Endothelial cell of umbilical vein (primary cell): ENCODE measurements around the gene PKP4. TPM values are rescaled to one million over a fixed set of nuclear protein-coding genes. Genes with fewer than 3 reads are reported as not detected.

Experiments
- BruUV-seq: library from RNA; stranded (reverse); fragments of 400-500 nt; replicated peaks from 2 replicates; lab custom pipeline; 2021; lab: Mats Ljungman, UMichigan
- CTCF ChIA-PET: fragments of 300-600, 350-600 bp; sonication (Branson Sonifier 250); formaldehyde crosslinking; loops from one replicate; lab custom pipeline; 2021; ENCODE audit warnings: antibody characterized with exemption, inconsistent platforms; lab: Charles Lee
- POLR2A ChIA-PET: fragments of 300-600, 350-600 bp; sonication (Branson Sonifier 250); formaldehyde crosslinking; loops from one replicate; lab custom pipeline; 2021; ENCODE audit warnings: antibody characterized with exemption, inconsistent platforms; lab: Charles Lee
- DNase-seq: peaks from one replicate; pipeline ENCODE4 v3.0.0-alpha.2; 2011; ENCODE audit warnings: low read depth, low spot score
- FAIRE-seq: peaks from 2 replicates; lab custom pipeline; 2011; peaks lifted over from hg19 to GRCh38; lab: Jason Lieb, UNC
- H2AFZ ChIP-seq: 2 replicates; pipeline ENCODE4 v1.6.0; 2012; ENCODE audit warnings: low read depth, low read length, control low read depth, inconsistent platforms
- H3K27ac ChIP-seq: 2 replicates; pipeline ENCODE4 v1.5.1; 2011; ENCODE audit warnings: low read depth, mild to moderate bottlenecking, control low read depth, low read length, moderate library complexity; ENCODE audit not compliant: insufficient read depth
- H3K27me3 ChIP-seq, 2 experiments: 2 replicates each; pipeline versions ENCODE4 v1.6.0 to v1.6.1; 2011; ENCODE audit warnings: low read length in 2 of 2, mixed read lengths in 1 of 2; ENCODE audit not compliant: control insufficient read depth in 2 of 2, insufficient read depth in 2 of 2
- H3K36me3 ChIP-seq, 2 experiments: 2 replicates in 1 of 2; 3 replicates in 1 of 2; pipeline ENCODE4 v1.5.1; 2011; ENCODE audit warnings: low read length in 2 of 2, mild to moderate bottlenecking in 1 of 2, moderate library complexity in 1 of 2; ENCODE audit not compliant: control insufficient read depth in 2 of 2, insufficient read depth in 2 of 2; ENCODE audit errors: extremely low read depth in 1 of 2
- H3K4me1 ChIP-seq: 3 replicates; pipeline ENCODE4 v1.5.1; 2011; ENCODE audit warnings: mild to moderate bottlenecking, low read length; ENCODE audit not compliant: control insufficient read depth, insufficient read depth; ENCODE audit errors: extremely low read depth
- H3K4me2 ChIP-seq: 2 replicates; pipeline ENCODE4 v1.6.1; 2011; ENCODE audit warnings: low read length, control low read depth, mixed read lengths; ENCODE audit not compliant: insufficient read depth
- H3K4me3 ChIP-seq, 3 experiments: fragments of 200-600 bp in 1 of 3; sonication (generic), shearing (Covaris generic) in 1 of 3; replicated peaks in 1 of 3; 2 replicates each; pipeline ENCODE4 v1.5.1; 2011 to 2016; ENCODE audit warnings: control low read depth in 3 of 3, low read length in 3 of 3, mild to moderate bottlenecking in 2 of 3, inconsistent platforms in 1 of 3, low read depth in 1 of 3, moderate library complexity in 1 of 3; ENCODE audit not compliant: insufficient read depth in 1 of 3
- H3K79me2 ChIP-seq: 2 replicates; pipeline ENCODE4 v1.6.0; 2012; ENCODE audit warnings: low read length, inconsistent platforms; ENCODE audit not compliant: control insufficient read depth, insufficient read depth
- H3K9ac ChIP-seq: replicated peaks from 2 replicates; pipeline ENCODE3; 2011; ENCODE audit warnings: low read length, control low read depth; ENCODE audit not compliant: insufficient read depth; ENCODE audit errors: extremely low read depth
- H3K9me1 ChIP-seq: replicated peaks from 3 replicates; pipeline ENCODE4 v1.6.0; 2011; ENCODE audit warnings: mild to moderate bottlenecking, low read length; ENCODE audit not compliant: control insufficient read depth, insufficient read depth; ENCODE audit errors: extremely low read depth
- H3K9me3 ChIP-seq: replicated peaks from 2 replicates; pipeline ENCODE4 v1.5.1; 2012; ENCODE audit warnings: low read length, inconsistent platforms; ENCODE audit not compliant: control insufficient read depth, insufficient read depth
- H4K20me1 ChIP-seq: replicated peaks from 2 replicates; pipeline ENCODE3; 2011; ENCODE audit warnings: mild to moderate bottlenecking, low read length; ENCODE audit not compliant: control insufficient read depth, insufficient read depth; ENCODE audit errors: extremely low read depth
- EZH2 ChIP-seq: IDR thresholded peaks from 2 replicates; pipeline ENCODE4 v1.6.1; 2012; ENCODE audit warnings: borderline replicate concordance, low read depth, mild to moderate bottlenecking, moderate library complexity, low read length, inconsistent platforms; ENCODE audit not compliant: severe bottlenecking
- FOS ChIP-seq: IDR thresholded peaks from 2 replicates; pipeline ENCODE4 v1.6.1; 2011; ENCODE audit warnings: mild to moderate bottlenecking, low read length, moderate library complexity, borderline replicate concordance; ENCODE audit not compliant: insufficient read depth
- GATA2 ChIP-seq: IDR thresholded peaks from 2 replicates; pipeline ENCODE4 v1.7.0; 2011; ENCODE audit warnings: low read depth, mild to moderate bottlenecking, moderate library complexity, mixed read lengths, low read length; ENCODE audit not compliant: insufficient read length, insufficient read depth
- JUN ChIP-seq: IDR thresholded peaks from 2 replicates; pipeline ENCODE4 v1.6.1; 2011; ENCODE audit warnings: borderline replicate concordance, low read depth; ENCODE audit not compliant: insufficient read length, insufficient read depth
- MYC ChIP-seq: IDR thresholded peaks from one replicate; pipeline ENCODE4 v1.6.1; 2011; ENCODE audit warnings: mild to moderate bottlenecking, low read depth, low read length
- POLR2A ChIP-seq: IDR thresholded peaks from 2 replicates; pipeline ENCODE4 v1.6.1; 2012; ENCODE audit warnings: low read depth, mild to moderate bottlenecking, control low read depth, low read length
- POLR2AphosphoS5 ChIP-seq: IDR thresholded peaks from 2 replicates; pipeline ENCODE4 v1.6.1; 2012; ENCODE audit warnings: low read depth, mild to moderate bottlenecking, control low read depth, low read length, moderate library complexity; ENCODE audit not compliant: insufficient read depth
- dilution Hi-C: fragments of 300-500 bp; cut with MboI; formaldehyde crosslinking; loops from one replicate; pipeline ENCODE4 v1.15.0; 2019; ENCODE audit warnings: low sequenced_read_pairs; ENCODE audit not compliant: extremely low pct_ligation_motif_present
- intact Hi-C: fragments of 100-400 bp; cut with micrococcal nuclease; formaldehyde crosslinking; loops from one replicate; pipeline ENCODE4 v1.10.0; 2022
- polyA plus RNA-seq, 4 experiments: library from polyadenylated mRNA; depleted of rRNA in 3 of 4; stranded (reverse) in 3 of 4; unstranded in 1 of 4; fragments of >200 nt; gene quantifications; 2 replicates each; pipeline versions ENCODE4 v1.2.1 to v1.2.3, GENCODE V29; 2011 to 2012; ENCODE audit warnings: missing spikeins in 1 of 4
- total RNA-seq: library from RNA; stranded (reverse); gene quantifications from 2 replicates; pipeline ENCODE4 v1.2.3, GENCODE V29; 2021
- TF ChIP-seq, protein P1 (sequence below): IDR thresholded peaks from 2 replicates; pipeline ENCODE4 v1.6.1; 2011; ENCODE audit not compliant: insufficient read depth, insufficient read length
- TF ChIP-seq, protein P2 (sequence below), 2 donors: IDR thresholded peaks; 1 replicate in 1 of 2; 2 replicates in 1 of 2; pipeline ENCODE4 v1.5.1; 2011; ENCODE audit warnings: low read length in 2 of 2, mild to moderate bottlenecking in 2 of 2, moderate library complexity in 2 of 2, control low read depth in 1 of 2, inconsistent platforms in 1 of 2, low read depth in 1 of 2; ENCODE audit not compliant: insufficient read depth in 1 of 2; ENCODE audit errors: extremely low read depth in 1 of 2

The PKP4 gene
- total and polyA plus RNA-seq, 2 donors (not counting 3 experiments of a cell fraction or from before 2014, with no cell fraction given), result 35.4 to 68.5 TPM

DNA sequence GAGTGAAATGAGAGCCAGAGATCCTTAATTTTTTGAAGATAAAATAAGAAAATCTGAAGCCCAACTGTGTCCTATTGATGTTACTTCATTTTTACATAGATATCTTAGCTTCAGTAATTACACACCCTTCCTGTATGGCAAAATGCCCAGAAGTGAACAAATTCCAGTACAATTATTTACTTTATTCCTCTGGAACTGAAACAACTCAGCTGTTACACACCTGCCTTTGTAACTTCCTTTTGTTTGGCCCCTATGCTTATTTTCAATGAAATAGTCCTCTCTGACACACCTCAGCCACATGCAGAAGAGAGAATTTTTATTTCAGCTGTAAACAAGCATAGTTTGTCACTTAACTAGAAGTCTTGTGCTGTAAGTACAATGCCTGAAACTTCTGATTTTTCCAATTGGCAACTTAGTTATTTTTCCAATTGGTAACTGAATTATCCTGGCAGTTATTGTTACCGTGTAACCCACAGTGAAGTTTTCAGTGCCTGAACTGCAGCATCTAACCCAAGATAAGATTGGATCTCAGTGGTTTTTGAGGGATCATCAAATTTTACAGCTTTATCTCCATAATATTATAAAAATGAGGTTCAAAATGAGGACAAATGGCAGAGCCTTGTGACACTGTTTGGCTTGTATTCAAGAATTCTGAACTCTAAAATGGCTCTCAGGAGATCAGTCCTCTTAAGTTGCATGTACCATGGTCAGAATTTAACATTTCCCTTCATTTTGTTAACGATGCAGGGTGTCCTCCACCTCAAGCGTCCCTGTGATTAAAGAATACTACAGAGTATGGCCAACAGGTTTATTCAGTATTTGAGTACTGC is 82.6 kb downstream of the PKP4 start:
- intact Hi-C loops, result loop anchor here (1.0 kb wide), 1 partner anchor 83 kb away; the partner anchor contains the start of genes CCDC148 and PKP4
- Histone ChIP-seq H2AFZ (no peak overlapping the region), H3K9ac (no peak overlapping the region), H3K4me3 (no peak overlapping the region), H3K9me1 (no peaks in the 10 kb centered on the region), H3K36me3 (no peaks in the 10 kb centered on the region), H3K4me2 (peak overlapping the region; percentile 17), H3K27ac (peak overlapping the region; percentile 28), H3K79me2 (no peaks in the 10 kb centered on the region), H3K27me3 (no peaks in the 10 kb centered on the region), H4K20me1 (no peaks in the 10 kb centered on the region), H3K9me3 (no peaks in the 10 kb centered on the region), H3K4me1 (peaks cover 13% of the 10 kb centered on the region)
- FAIRE-seq (peak; percentile 80), DNase-seq (peak; percentile 92)
- dilution Hi-C loops, result no loop called here
- no peak for TF ChIP-seq EZH2
- TF ChIP-seq JUN, result peak; percentile 36
- no peak for TF ChIP-seq GATA2
- TF ChIP-seq FOS, result peak; percentile 25
- TF ChIP-seq POLR2AphosphoS5, result no peak
- TF ChIP-seq MYC, result no peak
- TF ChIP-seq, protein P1, sequence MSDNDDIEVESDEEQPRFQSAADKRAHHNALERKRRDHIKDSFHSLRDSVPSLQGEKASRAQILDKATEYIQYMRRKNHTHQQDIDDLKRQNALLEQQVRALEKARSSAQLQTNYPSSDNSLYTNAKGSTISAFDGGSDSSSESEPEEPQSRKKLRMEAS, result no peak
- no peak for TF ChIP-seq POLR2A
- TF ChIP-seq, protein P2, sequence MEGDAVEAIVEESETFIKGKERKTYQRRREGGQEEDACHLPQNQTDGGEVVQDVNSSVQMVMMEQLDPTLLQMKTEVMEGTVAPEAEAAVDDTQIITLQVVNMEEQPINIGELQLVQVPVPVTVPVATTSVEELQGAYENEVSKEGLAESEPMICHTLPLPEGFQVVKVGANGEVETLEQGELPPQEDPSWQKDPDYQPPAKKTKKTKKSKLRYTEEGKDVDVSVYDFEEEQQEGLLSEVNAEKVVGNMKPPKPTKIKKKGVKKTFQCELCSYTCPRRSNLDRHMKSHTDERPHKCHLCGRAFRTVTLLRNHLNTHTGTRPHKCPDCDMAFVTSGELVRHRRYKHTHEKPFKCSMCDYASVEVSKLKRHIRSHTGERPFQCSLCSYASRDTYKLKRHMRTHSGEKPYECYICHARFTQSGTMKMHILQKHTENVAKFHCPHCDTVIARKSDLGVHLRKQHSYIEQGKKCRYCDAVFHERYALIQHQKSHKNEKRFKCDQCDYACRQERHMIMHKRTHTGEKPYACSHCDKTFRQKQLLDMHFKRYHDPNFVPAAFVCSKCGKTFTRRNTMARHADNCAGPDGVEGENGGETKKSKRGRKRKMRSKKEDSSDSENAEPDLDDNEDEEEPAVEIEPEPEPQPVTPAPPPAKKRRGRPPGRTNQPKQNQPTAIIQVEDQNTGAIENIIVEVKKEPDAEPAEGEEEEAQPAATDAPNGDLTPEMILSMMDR (IDR thresholded peaks at IDR 0.05; ENCODE audit: extremely low read depth in 1 of 2, insufficient read depth in 1 of 2, low read depth in 1 of 2, low read length in 2 of 2), result no peak
- CTCF ChIA-PET, result interaction anchor here (1.0 to 1.5 kb wide), 5 partner anchors 10 to 215 kb away, joined by 3 to 4 read pairs (median 3); no protein-coding TSS in a partner anchor
- POLR2A ChIA-PET, result no interaction called here
- BruUV-seq, result no TSS peak
